Transverse colon (tissue), 4 donors: ENCODE measurements around the gene MCM3. TPM values are rescaled to one million over a fixed set of nuclear protein-coding genes. Genes with fewer than 3 reads are reported as not detected.
A peak's percentile ranks its signal among the peaks of the same experiment; 100 is the strongest.

Source experiments
- DNase-seq: peaks from one replicate; pipeline ENCODE4 v3.0.0-alpha.2; 2019
- H3K27ac ChIP-seq, 4 donors: fragments of 200-600 bp; sonication (generic); 2 replicates each; pipeline ENCODE4 v1.5.1; 2016 to 2018; ENCODE audit warnings: inconsistent platforms in 4 of 4
- H3K27me3 ChIP-seq: fragments of 200-600 bp; sonication (generic); 2 replicates; pipeline ENCODE4 v1.5.1; 2017; ENCODE audit warnings: inconsistent platforms
- H3K36me3 ChIP-seq, 4 donors: fragments of 200-600 bp; sonication (generic); 2 replicates each; pipeline ENCODE4 v1.5.1; 2017 to 2019; ENCODE audit warnings: inconsistent platforms in 4 of 4
- H3K4me1 ChIP-seq, 4 donors: fragments of 200-600 bp; sonication (generic); 2 replicates each; pipeline ENCODE4 v1.5.1; 2017 to 2020; ENCODE audit warnings: inconsistent platforms in 4 of 4
- H3K4me3 ChIP-seq, 4 donors: fragments of 200-600 bp; sonication (generic); 1 replicate in 1 of 4; 2 replicates in 3 of 4; pipeline versions ENCODE4 v1.5.1 to v1.6.1; 2017 to 2019; ENCODE audit warnings: inconsistent platforms in 4 of 4
- H3K9me3 ChIP-seq, 2 donors: fragments of 200-600 bp; sonication (generic); 2 replicates each; pipeline ENCODE4 v1.5.1; 2017 to 2019; ENCODE audit warnings: inconsistent platforms in 2 of 2
- CTCF ChIP-seq, 5 experiments: fragments of 200-600 bp in 3 of 5; fragments of 450-650 bp in 2 of 5; sonication (generic) in 3 of 5; IDR thresholded peaks; 1 replicate in 2 of 5; 2 replicates in 3 of 5; pipeline ENCODE4 v1.5.1; 2016 to 2017; ENCODE audit warnings: antibody characterized with exemption in 5 of 5, inconsistent platforms in 3 of 5, mild to moderate bottlenecking in 2 of 5, moderate library complexity in 1 of 5
- EP300 ChIP-seq: sonication (generic); formaldehyde crosslinking; IDR thresholded peaks from one replicate; pipeline ENCODE4 v1.6.1; 2017; ENCODE audit warnings: antibody characterized with exemption, low read depth
- POLR2A ChIP-seq: fragments of 450-650 bp; IDR thresholded peaks from one replicate; pipeline ENCODE4 v1.6.1; 2016; ENCODE audit warnings: antibody characterized with exemption, mild to moderate bottlenecking, moderate library complexity
- POLR2AphosphoS5 ChIP-seq, 3 donors: sonication (generic); formaldehyde crosslinking; IDR thresholded peaks; one replicate each; pipeline ENCODE4 v1.6.1; 2016; ENCODE audit warnings: antibody characterized with exemption in 3 of 3
- WGBS, 2 donors: methylation state at CpG; one replicate each; pipeline ENCODE4 v1.1.5; 2018; ENCODE audit warnings: low coverage in 1 of 2; 5-methylcytosine and 5-hydroxymethylcytosine counted together
- in situ Hi-C, 4 donors: fragments of 200-750 bp; cut with MboI; loops; one replicate each; pipeline versions ENCODE4 v1.15.0 to v1.15.1; 2017; ENCODE audit warnings: low sequenced_read_pairs in 3 of 4, low pct_ligation_motif_present in 1 of 4, low pct_unique_long_range_greater_than_20kb in 1 of 4
- intact Hi-C: fragments of 100-400 bp; cut with DNase I; formaldehyde crosslinking; loops from one replicate; pipeline ENCODE4 v1.15.1; 2023; ENCODE audit warnings: low total_unique reads
- total RNA-seq, 4 donors: library from RNA; depleted of rRNA; stranded (reverse); fragments of >200 nt; gene quantifications; one replicate each; pipeline ENCODE4 v1.1.0, GENCODE V29; 2016

The MCM3 gene
- total RNA-seq, 4 donors from 2014 or later, result 13.5 to 27.3 (median 24.2) TPM

GRCh38 chr6:52285177-52286068, 881 bp upstream of the MCM3 start:
- WGBS, 2 donors, result 11 to 12% methylated on average over 12 of the region's 12 CpGs
- DNase-seq, result no peak
- in situ Hi-C loops (loop anchor here (5.0 to 25.0 kb wide), 5 partner anchors 117 to 382 kb away; partner anchors contain the start of genes TMEM14A (in 2 of the 4), EFHC1 (in 1 of the 4) and TRAM2 (in 1 of the 4)), intact Hi-C loops (loop anchor here (2.0 to 10.0 kb wide), 2 partner anchors 113 to 369 kb away; no protein-coding TSS in a partner anchor)
- Histone ChIP-seq H3K4me3 (peak overlapping the region; percentile 7 to 87 (median 42)), H3K27me3 (no peaks in the 10 kb centered on the region), H3K9me3 (no peaks in the 10 kb centered on the region), H3K27ac (peak overlapping the region; percentile 67 to 73 (median 70)), H3K4me1 (peaks cover 5 to 35% (median 17%) of the 10 kb centered on the region in 4 donors), H3K36me3 (peaks cover 0 to 18% (median 2%) of the 10 kb centered on the region in 4 donors)
- TF ChIP-seq CTCF (IDR thresholded peaks at IDR 0.05) (peak in 1 of 5 experiments; percentile 8), EP300 (no peak), POLR2A (peak; percentile 1)

GRCh38 chr6:52284131-52284459, 447 bp downstream of the MCM3 start:
- Histone ChIP-seq H3K27ac (peak overlapping the region; percentile 69 to 90 (median 82)), H3K4me1 (peaks cover 5 to 35% (median 17%) of the 10 kb centered on the region in 4 donors), H3K9me3 (no peaks in the 10 kb centered on the region), H3K4me3 (peak overlapping the region; percentile 57 to 97 (median 73)), H3K27me3 (no peaks in the 10 kb centered on the region), H3K36me3 (peaks cover 0 to 29% (median 6%) of the 10 kb centered on the region in 4 donors)
- TF ChIP-seq EP300 (no peak), POLR2AphosphoS5 (IDR thresholded peaks at IDR 0.05) (no peak), CTCF (IDR thresholded peaks at IDR 0.05) (no peak), POLR2A (no peak)
- peak; percentile 37 for DNase-seq
- 0% methylated on average over 4 to 14 of the region's 14 CpGs for WGBS, 2 donors
- intact Hi-C loops, result loop anchor here (10.0 kb wide), 1 partner anchor 371 kb away; no protein-coding TSS in a partner anchor
- in situ Hi-C loops, result loop anchor here (25.0 kb wide), 3 partner anchors 128 to 378 kb away; partner anchors contain the start of genes TMEM14A (in 2 of the 4), EFHC1 (in 1 of the 4) and TRAM2 (in 1 of the 4)

GRCh38 chr6:52283111-52283510, 1.4 kb downstream of the MCM3 start:
- DNase-seq, result no peak
- Histone ChIP-seq H3K9me3 (no peaks in the 10 kb centered on the region), H3K27me3 (no peaks in the 10 kb centered on the region), H3K36me3 (peaks cover 0 to 35% (median 10%) of the 10 kb centered on the region in 4 donors), H3K4me1 (peaks cover 5 to 35% (median 17%) of the 10 kb centered on the region in 4 donors), H3K4me3 (no peak overlapping the region), H3K27ac (no peak overlapping the region)
- 36 to 51% methylated on average over 2 to 6 of the region's 6 CpGs for WGBS, 2 donors
- intact Hi-C loops, result loop anchor here (10.0 kb wide), 1 partner anchor 372 kb away; no protein-coding TSS in a partner anchor
- in situ Hi-C loops, result loop anchor here (25.0 kb wide), 3 partner anchors 129 to 379 kb away; partner anchors contain the start of genes TMEM14A (in 2 of the 4), EFHC1 (in 1 of the 4) and TRAM2 (in 1 of the 4)
- TF ChIP-seq POLR2AphosphoS5 (IDR thresholded peaks at IDR 0.05) (no peak), CTCF (IDR thresholded peaks at IDR 0.05) (no peak)

- WGBS, 2 donors, result 95% methylated on average over 4 to 10 of the region's 10 CpGs
- no peak for DNase-seq
- TF ChIP-seq POLR2AphosphoS5 (IDR thresholded peaks at IDR 0.05) (no peak), POLR2A (no peak), CTCF (IDR thresholded peaks at IDR 0.05) (no peak), EP300 (no peak)
- Histone ChIP-seq H3K27me3 (no peaks in the 10 kb centered on the region), H3K9me3 (no peaks in the 10 kb centered on the region), H3K27ac (no peak overlapping the region), H3K4me3 (no peak overlapping the region), H3K36me3 (peaks cover 0 to 46% (median 21%) of the 10 kb centered on the region in 4 donors), H3K4me1 (no peaks in the 10 kb centered on the region)
- intact Hi-C loops, result no loop called here
- in situ Hi-C loops, result loop anchor here (25.0 kb wide), 3 partner anchors 136 to 386 kb away; partner anchors contain the start of genes TMEM14A (in 2 of the 4), EFHC1 (in 1 of the 4) and TRAM2 (in 1 of the 4)
Observed at GRCh38 chr6:52276130-52276529, 8.4 kb downstream of the MCM3 start.
